OCI-LY7 (cell line): ENCODE measurements around the gene SMURF1. TPM values are rescaled to one million over a fixed set of nuclear protein-coding genes. Genes with fewer than 3 reads are reported as not detected.

Experiments used
- BruUV-seq: library from RNA; stranded (reverse); fragments of 400-500 nt; replicated peaks from 2 replicates; lab custom pipeline; 2021; lab: Mats Ljungman, UMichigan
- CTCF ChIA-PET: fragments of 300-600 bp; sonication (Branson Sonifier 250); formaldehyde crosslinking; loops from one replicate; lab custom pipeline; 2022; ENCODE audit warnings: antibody characterized with exemption; ENCODE audit not compliant: unreplicated experiment; lab: Charles Lee
- POLR2A ChIA-PET: fragments of 300-600 bp; sonication (Branson Sonifier 250); formaldehyde crosslinking; loops from one replicate; lab custom pipeline; 2022; ENCODE audit warnings: antibody characterized with exemption; lab: Charles Lee
- DNase-seq: peaks from one replicate; pipeline ENCODE4 v3.0.0-alpha.2; 2015; ENCODE audit warnings: low spot score
- H2AFZ ChIP-seq: fragments of 200-600 bp; sonication (generic), shearing (Covaris generic); 2 replicates; pipeline ENCODE4 v1.6.1; 2014; ENCODE audit warnings: mild to moderate bottlenecking, antibody characterized with exemption, low read length, moderate library complexity
- H3K27ac ChIP-seq: fragments of 200-600 bp; sonication (generic); 2 replicates; pipeline ENCODE4 v1.5.1; 2014; ENCODE audit warnings: mixed run types, low read depth, mild to moderate bottlenecking, moderate library complexity, low read length, inconsistent platforms; ENCODE audit not compliant: poor library complexity, severe bottlenecking
- H3K36me3 ChIP-seq: fragments of 200-600 bp; sonication (generic); 2 replicates; pipeline ENCODE4 v1.6.1; 2014; ENCODE audit warnings: mild to moderate bottlenecking, antibody characterized with exemption, low read length, moderate library complexity, mixed read lengths; ENCODE audit not compliant: insufficient read depth
- H3K4me1 ChIP-seq: fragments of 200-600 bp; sonication (generic); 2 replicates; pipeline ENCODE4 v1.5.1; 2014; ENCODE audit warnings: mild to moderate bottlenecking, low read length; ENCODE audit not compliant: insufficient read depth, poor library complexity, severe bottlenecking
- H3K4me2 ChIP-seq: fragments of 200-600 bp; sonication (generic); 2 replicates; pipeline ENCODE4 v1.6.1; 2014; ENCODE audit warnings: mild to moderate bottlenecking, low read length
- H3K4me3 ChIP-seq: fragments of 200-600 bp; sonication (generic); 2 replicates; pipeline ENCODE4 v1.5.1; 2014; ENCODE audit warnings: mild to moderate bottlenecking, low read depth, low read length; ENCODE audit not compliant: poor library complexity, severe bottlenecking
- H3K79me2 ChIP-seq: fragments of 200-600 bp; sonication (generic); 2 replicates; pipeline ENCODE4 v1.6.1; 2016; ENCODE audit warnings: low read depth, mild to moderate bottlenecking, low read length, moderate library complexity, mixed read lengths; ENCODE audit not compliant: insufficient read depth
- H3K9me2 ChIP-seq: fragments of 200-600 bp; sonication (generic); 2 replicates; pipeline ENCODE4 v1.6.1; 2016; ENCODE audit warnings: mild to moderate bottlenecking, low read length, mixed read lengths; ENCODE audit not compliant: insufficient read depth
- H3K9me3 ChIP-seq: fragments of 200-600 bp; sonication (generic); 2 replicates; pipeline ENCODE4 v1.6.1; 2014; ENCODE audit warnings: mild to moderate bottlenecking, mixed run types, low read length, mixed read lengths
- H4K20me1 ChIP-seq: fragments of 200-600 bp; sonication (generic); 2 replicates; pipeline ENCODE4 v1.6.1; 2014; ENCODE audit warnings: mild to moderate bottlenecking, antibody characterized with exemption, low read length, moderate library complexity, mixed read lengths; ENCODE audit not compliant: insufficient read depth
- CTCF ChIP-seq: fragments of 200-600 bp; sonication (generic); conservative IDR thresholded peaks from 2 replicates; pipeline ENCODE4 v1.5.1; 2014; ENCODE audit warnings: mild to moderate bottlenecking, antibody characterized with exemption, low read length, moderate library complexity, mixed read lengths
- EZH2phosphoT487 ChIP-seq: fragments of 200-600 bp; sonication (generic); IDR thresholded peaks from 2 replicates; pipeline ENCODE4 v1.6.1; 2018; ENCODE audit warnings: low read depth, borderline replicate concordance, mild to moderate bottlenecking, mixed run types, antibody characterized with exemption, low read length, moderate library complexity, mixed read lengths
- intact Hi-C: fragments of 100-400 bp; cut with micrococcal nuclease; formaldehyde crosslinking; loops from one replicate; pipeline ENCODE4 v1.10.0; 2022; ENCODE audit not compliant: unreplicated experiment
- total RNA-seq, 2 experiments: library from RNA; depleted of rRNA in 1 of 2; stranded (reverse); fragments of >200 nt in 1 of 2; shearing (Covaris generic) in 1 of 2; gene quantifications; 2 replicates each; pipeline ENCODE4 v1.2.3, GENCODE V29; 2014 to 2022

SMURF1 gene
- total RNA-seq, 2 experiments from 2014 or later: 11.5 to 17.8 TPM

- Histone ChIP-seq H3K9me3 (peaks cover 5% of the 10 kb centered on the region; the same call in 1 of the 2 replicates), H3K4me2 (no peak overlapping the region), H3K79me2 (no peaks in the 10 kb centered on the region), H4K20me1 (no peaks in the 10 kb centered on the region), H3K27ac (no peak overlapping the region), H3K36me3 (peaks cover 100% of the 10 kb centered on the region), H2AFZ (no peak overlapping the region), H3K4me1 (no peaks in the 10 kb centered on the region), H3K4me3 (no peak overlapping the region), H3K9me2 (no peaks in the 10 kb centered on the region)
- CTCF ChIA-PET: interaction anchor here (1.0 kb wide), 1 partner anchor 55 kb away, joined by 3 read pairs; no protein-coding TSS in a partner anchor
- no TSS peak for BruUV-seq
- POLR2A ChIA-PET: interaction anchor here (1.3 to 1.5 kb wide), 2 partner anchors 11 to 14 kb away, joined by 4 read pairs; no protein-coding TSS in a partner anchor
- TF ChIP-seq CTCF: no peak
- no peak for TF ChIP-seq EZH2phosphoT487
- intact Hi-C loops: loop anchor here (5.0 kb wide), 1 partner anchor 48 kb away; no protein-coding TSS in a partner anchor
- DNase-seq: no peak
Observed at GRCh38 chr7:98985406-98985805, 158.5 kb downstream of the SMURF1 start.

GRCh38 chr7:98984126-98984525 is 159.8 kb downstream of the SMURF1 start:
- CTCF ChIA-PET: no interaction called here
- no peaks in the 10 kb centered on the region for H3K79me2 ChIP-seq
- POLR2A ChIA-PET: interaction anchor here (1.5 kb wide), 1 partner anchor 13 kb away, joined by 4 read pairs; no protein-coding TSS in a partner anchor
- BruUV-seq: no TSS peak
- intact Hi-C loops: no loop called here
- no peaks in the 10 kb centered on the region for H4K20me1 ChIP-seq
- no peaks in the 10 kb centered on the region for H3K4me1 ChIP-seq
- H3K9me2 ChIP-seq: no peaks in the 10 kb centered on the region
- H3K4me2 ChIP-seq: no peak overlapping the region
- H3K9me3 ChIP-seq: peaks cover 5% of the 10 kb centered on the region; the same call in 1 of the 2 replicates
- H3K36me3 ChIP-seq: peaks cover 100% of the 10 kb centered on the region
- H2AFZ ChIP-seq: no peak overlapping the region
- no peak for DNase-seq
- no peak overlapping the region for H3K4me3 ChIP-seq
- no peak for TF ChIP-seq CTCF
- no peak for TF ChIP-seq EZH2phosphoT487
- H3K27ac ChIP-seq: no peak overlapping the region

GRCh38 chr7:98982686-98983085 is 161.2 kb downstream of the SMURF1 start:
- no peak overlapping the region for H3K27ac ChIP-seq
- no peak overlapping the region for H3K4me2 ChIP-seq
- CTCF ChIA-PET: no interaction called here
- H3K4me1 ChIP-seq: no peaks in the 10 kb centered on the region
- DNase-seq: no peak
- H3K36me3 ChIP-seq: peaks cover 100% of the 10 kb centered on the region
- TF ChIP-seq CTCF: no peak
- TF ChIP-seq EZH2phosphoT487: no peak
- H3K79me2 ChIP-seq: no peaks in the 10 kb centered on the region
- POLR2A ChIA-PET: no interaction called here
- H4K20me1 ChIP-seq: no peaks in the 10 kb centered on the region
- peaks cover 5% of the 10 kb centered on the region; the same call in 1 of the 2 replicates for H3K9me3 ChIP-seq
- no peak overlapping the region for H2AFZ ChIP-seq
- intact Hi-C loops: no loop called here
- no TSS peak for BruUV-seq
- no peaks in the 10 kb centered on the region for H3K9me2 ChIP-seq
- no peak overlapping the region for H3K4me3 ChIP-seq
